Uterus (tissue), 2 donors: ENCODE results near the gene ADAR.

ENCODE experiments used
- POLR2A ChIP-seq, 2 donors: fragments of 450-650 bp; IDR thresholded peaks; one replicate each; pipeline ENCODE4 v1.6.1; 2016; ENCODE audit warnings: antibody characterized with exemption in 2 of 2, mild to moderate bottlenecking in 1 of 2, moderate library complexity in 1 of 2
- TF ChIP-seq, protein P1 (sequence below), 4 experiments: fragments of 200-600 bp in 2 of 4; fragments of 450-650 bp in 2 of 4; sonication (generic) in 2 of 4; IDR thresholded peaks; one replicate each; pipeline ENCODE4 v1.5.1; 2016 to 2019; ENCODE audit warnings: antibody characterized with exemption in 4 of 4, mild to moderate bottlenecking in 2 of 4, moderate library complexity in 1 of 4

DNA sequence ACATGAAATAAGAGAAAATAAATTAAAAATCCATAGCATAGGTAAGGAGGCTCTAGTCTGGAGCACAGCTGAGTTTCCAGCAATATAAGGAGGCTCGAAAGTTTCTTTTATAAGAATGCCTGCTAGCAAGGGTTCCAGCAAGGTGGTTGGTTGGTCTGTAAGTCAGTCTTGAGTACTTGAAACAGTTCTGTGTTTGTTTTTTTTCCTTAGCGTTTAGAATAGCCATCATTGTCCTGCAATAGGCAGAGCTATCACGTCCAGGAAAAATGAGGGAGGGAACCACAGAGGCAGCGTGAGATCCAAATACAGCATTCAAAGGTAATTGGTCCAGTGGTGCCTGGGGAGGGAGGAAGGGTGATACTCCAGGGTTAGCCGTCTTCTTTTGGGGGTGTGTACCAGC is 57.9 kb downstream of the ADAR start:
- TF ChIP-seq, protein P1, sequence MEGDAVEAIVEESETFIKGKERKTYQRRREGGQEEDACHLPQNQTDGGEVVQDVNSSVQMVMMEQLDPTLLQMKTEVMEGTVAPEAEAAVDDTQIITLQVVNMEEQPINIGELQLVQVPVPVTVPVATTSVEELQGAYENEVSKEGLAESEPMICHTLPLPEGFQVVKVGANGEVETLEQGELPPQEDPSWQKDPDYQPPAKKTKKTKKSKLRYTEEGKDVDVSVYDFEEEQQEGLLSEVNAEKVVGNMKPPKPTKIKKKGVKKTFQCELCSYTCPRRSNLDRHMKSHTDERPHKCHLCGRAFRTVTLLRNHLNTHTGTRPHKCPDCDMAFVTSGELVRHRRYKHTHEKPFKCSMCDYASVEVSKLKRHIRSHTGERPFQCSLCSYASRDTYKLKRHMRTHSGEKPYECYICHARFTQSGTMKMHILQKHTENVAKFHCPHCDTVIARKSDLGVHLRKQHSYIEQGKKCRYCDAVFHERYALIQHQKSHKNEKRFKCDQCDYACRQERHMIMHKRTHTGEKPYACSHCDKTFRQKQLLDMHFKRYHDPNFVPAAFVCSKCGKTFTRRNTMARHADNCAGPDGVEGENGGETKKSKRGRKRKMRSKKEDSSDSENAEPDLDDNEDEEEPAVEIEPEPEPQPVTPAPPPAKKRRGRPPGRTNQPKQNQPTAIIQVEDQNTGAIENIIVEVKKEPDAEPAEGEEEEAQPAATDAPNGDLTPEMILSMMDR (IDR thresholded peaks at IDR 0.05): no peak
- no peak for TF ChIP-seq POLR2A (IDR thresholded peaks at IDR 0.05)
